Measurements from ENCODE around the gene P2RY13. TPM values are rescaled to one million over a fixed set of nuclear protein-coding genes. Genes with fewer than 3 reads are reported as not detected.

P2RY13 gene
- total and polyA plus RNA-seq, 2 donors (not counting 1 experiment from before 2014, with no cell fraction given): 0.92 to 1.0 TPM

GRCh38 chr3:151299006-151299405 is 30.3 kb downstream of the P2RY13 start:
- DNase-seq: no peak
- Histone ChIP-seq H3K9me3 (ENCODE audit: control extremely low read depth in 1 of 3, control insufficient read depth in 2 of 3, insufficient read depth in 1 of 3, low read length in 2 of 3) (no peaks in the 10 kb centered on the region), H3K79me2 (ENCODE audit: control insufficient read depth, insufficient read depth, low read length) (no peaks in the 10 kb centered on the region), H3K9ac (ENCODE audit: low read length) (no peak overlapping the region), H3K4me2 (replicated peaks; ENCODE audit: low read depth, low read length, poor library complexity, severe bottlenecking) (no peak overlapping the region), H3K4me1 (ENCODE audit: control insufficient read depth in 2 of 2, insufficient read depth in 2 of 2, low read length in 2 of 2) (no peaks in the 10 kb centered on the region), H2AFZ (ENCODE audit: insufficient read depth, low read depth, low read length, poor library complexity, severe bottlenecking) (no peak overlapping the region), H3K4me3 (ENCODE audit: control extremely low read depth in 1 of 5, extremely low read depth in 1 of 5, insufficient read depth in 1 of 5, low read depth in 2 of 5, low read length in 4 of 5) (no peak overlapping the region), H3K27ac (ENCODE audit: low read length in 2 of 2) (no peak overlapping the region), H3K27me3 (replicated peaks in 1 of 4; ENCODE audit: control extremely low read depth in 1 of 4, control insufficient read depth in 3 of 4, insufficient read depth in 4 of 4, low read length in 3 of 4) (no peaks in the 10 kb centered on the region), H4K20me1 (ENCODE audit: control insufficient read depth, insufficient read depth, low read length, poor library complexity, severe bottlenecking) (no peaks in the 10 kb centered on the region), H3K36me3 (replicated peaks in 1 of 2; ENCODE audit: control extremely low read depth in 1 of 2, control insufficient read depth in 1 of 2, extremely low read depth in 1 of 2, insufficient read depth in 2 of 2, low read length in 1 of 2) (no peaks in the 10 kb centered on the region)
- Mint-ChIP-seq H3K4me3 (no peak overlapping the region), H3K27ac (no peak overlapping the region), H3K4me1 (no peaks in the 10 kb centered on the region), H3K27me3 (peaks cover 6% of the 10 kb centered on the region), H3K9me3 (ENCODE audit: insufficient read depth) (no peaks in the 10 kb centered on the region)
- no CpG with 5 or more reads among the region's 2 CpGs for WGBS (ENCODE audit: insufficient coverage)
- intact Hi-C loops (cut with micrococcal nuclease): no loop called here
- TF ChIP-seq EZH2 (IDR thresholded peaks at IDR 0.05; ENCODE audit: borderline replicate concordance, insufficient read depth, low read depth, low read length, poor library complexity, severe bottlenecking): no peak
- TF ChIP-seq CTCF (IDR thresholded peaks at IDR 0.05): no peak
- CTCF ChIA-PET: interaction anchor here (1.3 to 1.4 kb wide), 2 partner anchors 70 to 140 kb away, joined by 4 read pairs; no protein-coding TSS in a partner anchor
- POLR2A ChIA-PET: no interaction called here
- ATAC-seq (ENCODE audit: low read depth): no peak

GRCh38 chr3:151297429-151297828 is 31.9 kb downstream of the P2RY13 start:
- no peaks in the 10 kb centered on the region for H3K79me2 ChIP-seq (ENCODE audit: control insufficient read depth, insufficient read depth, low read length)
- Mint-ChIP-seq H3K27me3 (peaks cover 6% of the 10 kb centered on the region), H3K4me3 (no peak overlapping the region), H3K27ac (no peak overlapping the region), H3K9me3 (ENCODE audit: insufficient read depth) (no peaks in the 10 kb centered on the region), H3K4me1 (no peaks in the 10 kb centered on the region)
- intact Hi-C loops (cut with micrococcal nuclease): no loop called here
- no peaks in the 10 kb centered on the region for H3K4me1 ChIP-seq (ENCODE audit: control insufficient read depth in 2 of 2, insufficient read depth in 2 of 2, low read length in 2 of 2)
- no peaks in the 10 kb centered on the region for H3K9me3 ChIP-seq (ENCODE audit: control extremely low read depth in 1 of 3, control insufficient read depth in 2 of 3, insufficient read depth in 1 of 3, low read length in 2 of 3)
- H3K4me3 ChIP-seq (ENCODE audit: control extremely low read depth in 1 of 5, extremely low read depth in 1 of 5, insufficient read depth in 1 of 5, low read depth in 2 of 5, low read length in 4 of 5): no peak overlapping the region
- no peak overlapping the region for H3K4me2 ChIP-seq (replicated peaks; ENCODE audit: low read depth, low read length, poor library complexity, severe bottlenecking)
- no peak overlapping the region for H3K27ac ChIP-seq (ENCODE audit: low read length in 2 of 2)
- H3K27me3 ChIP-seq (replicated peaks in 1 of 4; ENCODE audit: control extremely low read depth in 1 of 4, control insufficient read depth in 3 of 4, insufficient read depth in 4 of 4, low read length in 3 of 4): no peaks in the 10 kb centered on the region
- no peak overlapping the region for H3K9ac ChIP-seq (ENCODE audit: low read length)
- no peak for ATAC-seq (ENCODE audit: low read depth)
- no CpG with 5 or more reads among the region's 2 CpGs for WGBS (ENCODE audit: insufficient coverage)
- ChIA-PET POLR2A (no interaction called here), CTCF (interaction anchor here (1.0 to 1.1 kb wide), 3 partner anchors 69 to 542 kb away, joined by 3 to 4 read pairs (median 4); no protein-coding TSS in a partner anchor)
- H2AFZ ChIP-seq (ENCODE audit: insufficient read depth, low read depth, low read length, poor library complexity, severe bottlenecking): no peak overlapping the region
- no peak for DNase-seq
- no peaks in the 10 kb centered on the region for H4K20me1 ChIP-seq (ENCODE audit: control insufficient read depth, insufficient read depth, low read length, poor library complexity, severe bottlenecking)
- H3K36me3 ChIP-seq (replicated peaks in 1 of 2; ENCODE audit: control extremely low read depth in 1 of 2, control insufficient read depth in 1 of 2, extremely low read depth in 1 of 2, insufficient read depth in 2 of 2, low read length in 1 of 2): no peaks in the 10 kb centered on the region
- no peak for TF ChIP-seq EZH2 (IDR thresholded peaks at IDR 0.05; ENCODE audit: borderline replicate concordance, insufficient read depth, low read depth, low read length, poor library complexity, severe bottlenecking)
- TF ChIP-seq CTCF (IDR thresholded peaks at IDR 0.05): no peak

All from B cell (primary cell).